Common myeloid progenitor, CD34-positive (primary cell): ENCODE measurements around the gene SPRED1.

Source experiments
- CTCF ChIA-PET: fragments of 350-600 bp; sonication (Branson Sonifier 250); formaldehyde crosslinking; loops from one replicate; lab custom pipeline; 2021; ENCODE audit warnings: antibody characterized with exemption; lab: Charles Lee
- POLR2A ChIA-PET: fragments of 350-600 bp; sonication (Branson Sonifier 250); formaldehyde crosslinking; loops from one replicate; lab custom pipeline; 2021; ENCODE audit warnings: antibody characterized with exemption; lab: Charles Lee
- DNase-seq, 3 donors: peaks; one replicate each; pipeline versions ENCODE4 v3.0.0 to v3.0.0-alpha.2; 2013
- H3K27ac ChIP-seq, 2 experiments: 1 replicate in 1 of 2; 2 replicates in 1 of 2; pipeline ENCODE4 v1.7.0; 2013; ENCODE audit warnings: inconsistent platforms in 2 of 2, low read length in 2 of 2, mild to moderate bottlenecking in 2 of 2, low read depth in 1 of 2, moderate library complexity in 1 of 2; ENCODE audit not compliant: severe bottlenecking in 2 of 2, insufficient read depth in 1 of 2, poor library complexity in 1 of 2
- H3K27me3 ChIP-seq, 5 experiments: replicated peaks in 2 of 5; 1 replicate in 3 of 5; 2 replicates in 2 of 5; pipeline versions ENCODE4 v1.6.1 to v1.7.0; 2013; ENCODE audit warnings: low read length in 4 of 5, mild to moderate bottlenecking in 2 of 5, moderate library complexity in 2 of 5, inconsistent platforms in 1 of 5; ENCODE audit not compliant: insufficient read depth in 5 of 5, control insufficient read depth in 4 of 5
- H3K36me3 ChIP-seq, 4 experiments: 1 replicate in 2 of 4; 2 replicates in 2 of 4; pipeline versions ENCODE4 v1.6.1 to v1.7.0; 2013; ENCODE audit warnings: low read length in 3 of 4, control low read depth in 1 of 4, mild to moderate bottlenecking in 1 of 4; ENCODE audit not compliant: control insufficient read depth in 4 of 4, insufficient read depth in 4 of 4
- H3K4me1 ChIP-seq, 4 experiments: 1 replicate in 3 of 4; 2 replicates in 1 of 4; pipeline versions ENCODE4 v1.6.1 to v1.7.1; 2013; ENCODE audit warnings: low read length in 3 of 4, mild to moderate bottlenecking in 3 of 4, control low read depth in 1 of 4, inconsistent platforms in 1 of 4, moderate library complexity in 1 of 4; ENCODE audit not compliant: control insufficient read depth in 4 of 4, insufficient read depth in 4 of 4; ENCODE audit errors: control extremely low read depth in 1 of 4
- H3K4me3 ChIP-seq, 7 experiments: 1 replicate in 4 of 7; 2 replicates in 3 of 7; pipeline versions ENCODE4 v1.5.1 to v1.7.0; 2013; ENCODE audit warnings: mild to moderate bottlenecking in 7 of 7, low read length in 6 of 7, moderate library complexity in 6 of 7, inconsistent platforms in 2 of 7, low read depth in 2 of 7, control low read depth in 1 of 7; ENCODE audit not compliant: insufficient read depth in 4 of 7, control insufficient read depth in 1 of 7; ENCODE audit errors: extremely low read depth in 1 of 7
- H3K9me3 ChIP-seq, 5 experiments: 1 replicate in 4 of 5; 2 replicates in 1 of 5; pipeline versions ENCODE4 v1.6.1 to v1.7.1; 2013; ENCODE audit warnings: low read length in 4 of 5, mild to moderate bottlenecking in 2 of 5, inconsistent platforms in 1 of 5, low read depth in 1 of 5, moderate library complexity in 1 of 5; ENCODE audit not compliant: control insufficient read depth in 4 of 5, insufficient read depth in 2 of 5; ENCODE audit errors: control extremely low read depth in 1 of 5
- WGBS: methylation state at CpG from one replicate; pipeline ENCODE4 v1.1.5; 2013; ENCODE audit not compliant: insufficient coverage; 5-methylcytosine and 5-hydroxymethylcytosine counted together

Gene SPRED1

DNA sequence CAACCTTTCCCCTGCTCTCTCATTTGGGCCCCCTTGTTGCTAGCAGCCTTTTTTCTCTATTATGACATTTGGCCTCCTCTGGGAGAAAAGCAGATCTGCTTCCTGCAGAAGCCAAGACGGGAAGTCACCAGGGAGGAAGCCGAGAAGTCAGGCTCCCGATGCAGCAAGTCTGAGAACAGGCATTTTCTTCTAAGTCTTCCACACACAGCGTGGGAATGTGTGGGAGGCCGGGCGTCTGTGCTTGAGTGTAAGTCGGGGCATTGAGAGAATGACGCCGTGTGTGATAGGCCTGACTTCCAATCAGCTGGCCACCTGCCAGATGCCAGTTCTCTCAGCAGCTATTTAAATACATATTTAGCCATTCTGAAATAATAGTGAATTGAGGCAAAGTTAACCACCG is 125.5 kb downstream of the SPRED1 start:
- POLR2A ChIA-PET = no interaction called here
- Histone ChIP-seq H3K27ac (no peak overlapping the region), H3K4me1 (peaks cover 0 to 24% (median 9%) of the 10 kb centered on the region in 4 experiments), H3K4me3 (peak overlapping the region in 4 of 7 experiments; percentile 8 to 49 (median 36)), H3K27me3 (no peaks in the 10 kb centered on the region), H3K36me3 (no peaks in the 10 kb centered on the region), H3K9me3 (no peaks in the 10 kb centered on the region)
- WGBS = 14% methylated on average over 5 of the region's 10 CpGs
- peak; percentile 14 to 64 (median 62) for DNase-seq
- CTCF ChIA-PET = no interaction called here

DNA sequence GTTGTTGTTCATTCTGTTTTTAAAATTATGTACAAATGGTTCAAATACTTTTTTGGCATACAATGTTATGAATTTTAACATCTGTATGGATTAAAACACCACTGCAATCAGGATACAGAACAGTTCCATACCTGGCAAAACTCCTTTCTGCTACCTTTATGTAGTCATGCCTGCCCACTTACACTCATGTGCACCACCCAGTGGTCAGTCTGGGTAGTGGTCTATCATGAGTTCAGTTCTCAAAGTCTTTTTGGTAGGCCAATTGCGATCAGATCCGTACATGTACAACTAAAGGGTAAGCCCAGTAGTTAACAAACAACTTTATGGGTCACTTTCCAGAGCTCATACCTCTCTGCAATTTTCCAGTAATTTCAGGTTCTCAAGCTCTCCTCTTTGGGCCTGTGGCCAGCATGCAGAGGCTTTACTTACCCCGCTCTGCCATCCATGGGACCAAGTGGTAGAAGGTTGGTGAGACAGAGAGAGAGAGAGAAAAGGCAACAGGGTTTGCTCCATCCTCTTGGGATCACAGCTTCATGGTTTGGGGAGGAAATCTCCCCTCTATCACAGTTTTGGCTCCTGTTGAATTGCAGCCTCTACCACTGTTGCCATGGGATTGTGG is 137.4 kb downstream of the SPRED1 start:
- no peak overlapping the region for H3K27ac ChIP-seq
- POLR2A ChIA-PET = no interaction called here
- 69% methylated on average over 3 of the region's 3 CpGs for WGBS

DNA sequence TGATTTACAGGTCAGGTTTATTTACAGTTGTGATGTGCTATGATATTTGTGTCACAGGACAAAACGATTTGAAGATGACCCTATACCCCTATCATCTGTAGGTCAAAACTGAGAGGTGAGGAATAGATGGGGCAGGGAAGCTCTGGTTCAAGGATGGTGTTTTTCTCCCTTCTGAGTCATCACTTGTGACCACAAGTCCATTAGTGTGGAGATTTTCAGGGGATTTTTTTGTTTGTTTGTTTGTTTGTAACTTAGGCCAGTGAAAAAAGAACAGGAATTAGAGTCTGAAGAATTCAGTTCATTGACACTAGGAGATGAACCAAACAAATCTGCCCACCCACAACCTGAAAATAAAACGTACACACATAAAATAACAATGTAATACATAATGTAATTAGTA is 138.6 kb downstream of the SPRED1 start:
- no peak overlapping the region for H3K27ac ChIP-seq
- WGBS = 86% methylated on average over 1 of the region's 2 CpGs
- H3K27me3 ChIP-seq = no peaks in the 10 kb centered on the region
- H3K9me3 ChIP-seq = no peaks in the 10 kb centered on the region
- CTCF ChIA-PET = interaction anchor here (1.5 to 4.2 kb wide), 3 partner anchors 12 to 396 kb away, joined by 5 to 23 read pairs (median 6); no protein-coding TSS in a partner anchor
- H3K4me1 ChIP-seq = no peaks in the 10 kb centered on the region
- no peak overlapping the region for H3K4me3 ChIP-seq
- no peak for DNase-seq
- POLR2A ChIA-PET = no interaction called here
- no peaks in the 10 kb centered on the region for H3K36me3 ChIP-seq

More for the DNA sequence above, 137.4 kb downstream of the SPRED1 start:
- Histone ChIP-seq H3K36me3 (no peaks in the 10 kb centered on the region), H3K4me3 (no peak overlapping the region), H3K27me3 (no peaks in the 10 kb centered on the region), H3K9me3 (no peaks in the 10 kb centered on the region), H3K4me1 (no peaks in the 10 kb centered on the region)
- DNase-seq = peak; percentile 52 to 74 (median 61)
- CTCF ChIA-PET = interaction anchor here (1.2 to 4.2 kb wide), 5 partner anchors 11 to 395 kb away, joined by 3 to 23 read pairs (median 6); no protein-coding TSS in a partner anchor

DNA sequence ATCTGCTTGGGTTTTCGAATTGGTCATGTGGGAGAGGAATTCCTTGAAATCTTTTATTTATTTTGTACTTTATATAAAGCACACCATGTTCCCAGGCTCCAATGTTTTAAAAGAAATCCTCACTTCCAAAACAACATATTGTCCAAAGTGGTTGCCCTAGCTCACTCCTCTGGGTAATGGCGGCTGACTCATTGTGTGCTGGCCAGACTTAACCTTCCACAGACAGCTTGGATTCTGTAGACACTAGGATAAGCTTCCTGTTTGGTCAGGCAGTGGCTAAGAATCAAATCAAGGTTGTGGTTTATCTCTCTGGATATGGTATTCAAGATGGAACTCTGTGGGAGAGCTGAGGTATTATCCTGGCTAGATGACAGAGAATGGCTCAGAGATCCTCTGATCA is 145.5 kb downstream of the SPRED1 start:
- 100% methylated on average over 1 of the region's 2 CpGs for WGBS

DNA sequence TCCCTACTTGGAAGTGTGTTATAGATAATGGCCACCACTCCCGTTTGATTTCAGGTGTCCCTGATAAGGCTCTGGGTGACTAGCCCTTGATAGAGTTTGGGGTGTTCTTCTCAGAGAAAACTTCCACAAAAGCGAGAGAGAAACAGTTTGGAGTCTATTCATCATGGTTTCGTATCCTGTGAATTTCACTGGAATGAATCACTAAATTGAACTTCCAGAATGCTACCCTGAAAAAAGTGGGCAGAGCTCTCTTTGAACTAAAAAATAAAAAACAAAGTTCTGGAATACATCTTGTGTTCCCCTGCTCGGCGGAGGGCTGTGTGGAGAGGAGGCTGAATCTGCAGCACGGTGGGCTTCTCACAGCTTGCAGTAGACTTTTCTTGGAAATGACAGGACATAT is 148.5 kb downstream of the SPRED1 start:
- H3K27me3 ChIP-seq = no peaks in the 10 kb centered on the region
- H3K27ac ChIP-seq = no peak overlapping the region
- ChIA-PET POLR2A (no interaction called here), CTCF (no interaction called here)
- 88% methylated on average over 5 of the region's 6 CpGs for WGBS
- H3K4me3 ChIP-seq = no peak overlapping the region
- DNase-seq = no peak
- peaks cover 0 to 14% (median 0%) of the 10 kb centered on the region in 4 experiments for H3K4me1 ChIP-seq
- H3K9me3 ChIP-seq = peaks cover 0 to 5% (median 0%) of the 10 kb centered on the region in 5 experiments
- H3K36me3 ChIP-seq = no peaks in the 10 kb centered on the region

More for the DNA sequence above, 145.5 kb downstream of the SPRED1 start:
- CTCF ChIA-PET = no interaction called here
- no peaks in the 10 kb centered on the region for H3K27me3 ChIP-seq
- peak in 1 of 3 donors; percentile 4 for DNase-seq
- H3K36me3 ChIP-seq = no peaks in the 10 kb centered on the region
- H3K4me3 ChIP-seq = no peak overlapping the region
- peaks cover 0 to 4% (median 0%) of the 10 kb centered on the region in 5 experiments for H3K9me3 ChIP-seq
- peaks cover 0 to 14% (median 0%) of the 10 kb centered on the region in 4 experiments for H3K4me1 ChIP-seq
- POLR2A ChIA-PET = interaction anchor here (0.7 kb wide), 1 partner anchor 207 kb away, joined by 4 read pairs; no protein-coding TSS in a partner anchor
- no peak overlapping the region for H3K27ac ChIP-seq

DNA sequence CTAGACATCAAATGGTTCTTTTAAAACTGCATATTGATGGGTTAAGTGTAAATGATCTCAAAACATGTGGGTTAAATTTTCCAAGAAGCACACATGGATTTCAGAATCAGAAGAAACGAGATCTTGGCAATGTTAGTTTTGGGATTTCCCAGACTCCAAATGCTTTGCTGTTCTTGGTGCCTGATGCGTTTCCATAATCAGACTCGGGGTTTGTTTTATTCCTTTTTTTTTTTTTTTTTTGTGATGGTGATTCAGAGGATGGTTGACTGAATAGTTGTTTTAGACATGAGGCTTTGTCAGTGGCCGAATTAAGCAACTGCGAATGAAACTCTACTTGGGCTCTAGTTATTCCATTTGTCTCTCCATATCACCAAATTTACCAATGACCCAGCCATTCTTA is 149.1 kb downstream of the SPRED1 start:
- ChIA-PET CTCF (no interaction called here), POLR2A (no interaction called here)
- Histone ChIP-seq H3K9me3 (peaks cover 0 to 5% (median 0%) of the 10 kb centered on the region in 5 experiments), H3K27me3 (no peaks in the 10 kb centered on the region), H3K4me3 (no peak overlapping the region), H3K4me1 (peaks cover 0 to 14% (median 0%) of the 10 kb centered on the region in 4 experiments), H3K27ac (no peak overlapping the region), H3K36me3 (no peaks in the 10 kb centered on the region)
- 100% methylated on average over 1 of the region's 5 CpGs for WGBS
- DNase-seq = no peak

DNA sequence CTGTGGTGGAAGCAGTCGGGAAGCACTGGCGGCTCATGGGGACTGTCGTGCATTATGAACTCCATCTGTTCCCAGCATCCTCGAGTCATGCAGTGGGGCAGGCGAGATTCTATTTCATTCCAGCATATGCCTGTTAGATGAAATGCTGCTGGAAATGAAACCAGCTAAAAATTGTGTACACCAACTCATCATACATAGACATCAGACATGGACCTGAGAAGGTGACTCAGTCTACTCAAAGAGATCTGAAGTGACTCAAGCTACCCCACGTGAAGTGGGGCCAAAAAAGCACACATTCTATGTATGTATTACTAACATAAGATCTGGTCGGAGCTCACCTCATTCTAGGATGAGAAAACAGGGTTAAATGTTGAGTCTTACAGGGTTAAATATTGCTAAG is 153.8 kb downstream of the SPRED1 start:
- Histone ChIP-seq H3K4me3 (no peak overlapping the region), H3K4me1 (no peaks in the 10 kb centered on the region), H3K36me3 (no peaks in the 10 kb centered on the region), H3K27me3 (no peaks in the 10 kb centered on the region), H3K27ac (no peak overlapping the region), H3K9me3 (peaks cover 0 to 5% (median 0%) of the 10 kb centered on the region in 5 experiments)
- DNase-seq = no peak
- ChIA-PET POLR2A (no interaction called here), CTCF (no interaction called here)
- 100% methylated on average over 3 of the region's 7 CpGs for WGBS
